PC-3 (cell line): ENCODE data around the gene C1orf115. TPM values are rescaled to one million over a fixed set of nuclear protein-coding genes. Genes with fewer than 3 reads are reported as not detected.

ENCODE experiments used
- ATAC-seq: fragments of 200-7000 bp; cut with Tn5 transposase; 2 replicates; pipeline ENCODE4 v1.9.1; 2020; ENCODE audit warnings: mild to moderate bottlenecking, moderate library complexity
- BruUV-seq: library from RNA; stranded (reverse); fragments of 400-500 nt; replicated peaks from 2 replicates; lab custom pipeline; 2021; lab: Mats Ljungman, UMichigan
- CTCF ChIA-PET: fragments of 300-600 bp; sonication (Branson Sonifier 250); formaldehyde crosslinking; loops from one replicate; lab custom pipeline; 2022; ENCODE audit warnings: antibody characterized with exemption; lab: Charles Lee
- POLR2A ChIA-PET: fragments of 300-600 bp; sonication (Branson Sonifier 250); formaldehyde crosslinking; loops from one replicate; lab custom pipeline; 2022; ENCODE audit warnings: antibody characterized with exemption; ENCODE audit not compliant: unreplicated experiment; lab: Charles Lee
- DNase-seq: peaks from one replicate; pipeline ENCODE4 v3.0.0-alpha.2; 2015
- H2AFZ ChIP-seq: fragments of 300-600 bp; sonication (generic); 2 replicates; pipeline ENCODE4 v1.6.0; 2016; ENCODE audit warnings: antibody characterized with exemption, low read length
- H3F3A ChIP-seq: fragments of 300-600 bp; sonication (generic); one replicate; pipeline ENCODE4 v1.6.0; 2017; ENCODE audit warnings: antibody characterized with exemption, low read length, control low read depth, mild to moderate bottlenecking; ENCODE audit not compliant: unreplicated experiment
- H3K27ac ChIP-seq: fragments of 300-600 bp; sonication (generic); 2 replicates; pipeline ENCODE4 v1.5.1; 2016; ENCODE audit warnings: mild to moderate bottlenecking, low read length
- H3K27me3 ChIP-seq: fragments of 300-600 bp; sonication (generic); 2 replicates; pipeline ENCODE4 v1.6.1; 2016; ENCODE audit warnings: low read length, mixed read lengths
- H3K36me3 ChIP-seq: fragments of 300-600 bp; sonication (generic); 2 replicates; pipeline ENCODE4 v1.6.1; 2016; ENCODE audit warnings: low read depth, mixed run types, low read length, mixed read lengths
- H3K4me1 ChIP-seq: fragments of 300-600 bp; sonication (generic); 2 replicates; pipeline ENCODE4 v1.5.1; 2016; ENCODE audit warnings: low read length; ENCODE audit not compliant: insufficient read depth
- H3K4me2 ChIP-seq: fragments of 300-600 bp; sonication (generic); 2 replicates; pipeline ENCODE4 v1.6.0; 2016; ENCODE audit warnings: low read length
- H3K4me3 ChIP-seq: fragments of 300-600 bp; sonication (generic); 2 replicates; pipeline ENCODE4 v1.5.1; 2016; ENCODE audit warnings: mild to moderate bottlenecking, low read length, mixed read lengths
- H3K79me2 ChIP-seq: fragments of 300-600 bp; sonication (generic); 2 replicates; pipeline ENCODE4 v1.6.1; 2017; ENCODE audit warnings: low read length, mixed read lengths
- H3K9ac ChIP-seq: fragments of 300-600 bp; sonication (generic); 2 replicates; pipeline ENCODE4 v1.6.0; 2016; ENCODE audit warnings: mild to moderate bottlenecking, low read length
- H3K9me2 ChIP-seq: fragments of 300-600 bp; sonication (generic); replicated peaks from 2 replicates; pipeline ENCODE4 v1.6.1; 2016; ENCODE audit warnings: mixed run types, low read length, mixed read lengths
- H3K9me3 ChIP-seq: fragments of 300-600 bp; sonication (generic); 2 replicates; pipeline ENCODE4 v1.6.1; 2016; ENCODE audit warnings: low read length, mixed read lengths
- H4K20me1 ChIP-seq: fragments of 300-600 bp; sonication (generic); 2 replicates; pipeline ENCODE4 v1.6.1; 2016; ENCODE audit warnings: low read length, mixed read lengths
- EZH2 ChIP-seq: fragments of 300-600 bp; sonication (generic); IDR thresholded peaks from one replicate; pipeline ENCODE4 v1.6.1; 2017; ENCODE audit warnings: antibody characterized with exemption, mild to moderate bottlenecking, low read length; ENCODE audit not compliant: unreplicated experiment
- EZH2phosphoT487 ChIP-seq: fragments of 300-600 bp; sonication (generic); IDR thresholded peaks from 2 replicates; pipeline ENCODE4 v1.6.1; 2018; ENCODE audit warnings: mild to moderate bottlenecking, antibody characterized with exemption, low read length, borderline replicate concordance
- intact Hi-C: fragments of 100-400 bp; cut with micrococcal nuclease; formaldehyde crosslinking; loops from 2 replicates; pipeline ENCODE4 v1.9.0; 2023
- total RNA-seq: library from RNA; depleted of rRNA; stranded (reverse); fragments of >200 nt; gene quantifications from 2 replicates; pipeline ENCODE4 v1.2.3, GENCODE V29; 2014
- TF ChIP-seq, protein P1 (sequence below): fragments of 300-600 bp; sonication (generic); conservative IDR thresholded peaks from 2 replicates; pipeline ENCODE4 v1.5.1; 2017; ENCODE audit warnings: antibody characterized with exemption, low read depth, mild to moderate bottlenecking, low read length

Gene C1orf115
- total RNA-seq, 1 experiment from 2014 or later = 5.9 TPM

DNA sequence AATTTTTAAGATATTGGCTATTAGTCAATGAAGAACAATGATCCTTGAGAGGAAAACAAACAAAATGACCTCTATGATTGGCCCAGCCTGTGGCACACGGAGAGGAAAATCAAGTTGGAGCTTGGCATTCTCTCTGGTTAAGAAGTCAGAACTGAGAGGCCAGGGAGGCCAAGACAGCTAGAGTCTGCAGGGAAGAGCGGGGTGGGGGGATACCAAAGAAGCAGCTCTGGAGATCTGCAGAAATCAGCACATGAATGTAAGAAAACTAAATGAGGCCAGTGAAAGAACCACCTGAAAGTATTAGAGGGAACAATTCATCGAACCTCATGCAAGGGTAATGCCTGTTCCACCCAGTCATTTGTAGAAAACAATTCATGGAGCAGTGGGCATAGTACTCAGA, 23.8 kb upstream of the C1orf115 start:
- Histone ChIP-seq H4K20me1 (no peaks in the 10 kb centered on the region), H3K4me3 (no peak overlapping the region), H3K9me2 (no peaks in the 10 kb centered on the region), H3K79me2 (no peaks in the 10 kb centered on the region), H3K27ac (no peak overlapping the region), H3K36me3 (no peaks in the 10 kb centered on the region), H3K9me3 (no peaks in the 10 kb centered on the region), H3K4me2 (no peak overlapping the region), H2AFZ (no peak overlapping the region), H3F3A (no peaks in the 10 kb centered on the region), H3K4me1 (no peaks in the 10 kb centered on the region), H3K27me3 (peaks cover 50% of the 10 kb centered on the region), H3K9ac (no peak overlapping the region)
- intact Hi-C loops = no loop called here
- TF ChIP-seq EZH2 = no peak
- no peak for TF ChIP-seq EZH2phosphoT487
- TF ChIP-seq, protein P1, sequence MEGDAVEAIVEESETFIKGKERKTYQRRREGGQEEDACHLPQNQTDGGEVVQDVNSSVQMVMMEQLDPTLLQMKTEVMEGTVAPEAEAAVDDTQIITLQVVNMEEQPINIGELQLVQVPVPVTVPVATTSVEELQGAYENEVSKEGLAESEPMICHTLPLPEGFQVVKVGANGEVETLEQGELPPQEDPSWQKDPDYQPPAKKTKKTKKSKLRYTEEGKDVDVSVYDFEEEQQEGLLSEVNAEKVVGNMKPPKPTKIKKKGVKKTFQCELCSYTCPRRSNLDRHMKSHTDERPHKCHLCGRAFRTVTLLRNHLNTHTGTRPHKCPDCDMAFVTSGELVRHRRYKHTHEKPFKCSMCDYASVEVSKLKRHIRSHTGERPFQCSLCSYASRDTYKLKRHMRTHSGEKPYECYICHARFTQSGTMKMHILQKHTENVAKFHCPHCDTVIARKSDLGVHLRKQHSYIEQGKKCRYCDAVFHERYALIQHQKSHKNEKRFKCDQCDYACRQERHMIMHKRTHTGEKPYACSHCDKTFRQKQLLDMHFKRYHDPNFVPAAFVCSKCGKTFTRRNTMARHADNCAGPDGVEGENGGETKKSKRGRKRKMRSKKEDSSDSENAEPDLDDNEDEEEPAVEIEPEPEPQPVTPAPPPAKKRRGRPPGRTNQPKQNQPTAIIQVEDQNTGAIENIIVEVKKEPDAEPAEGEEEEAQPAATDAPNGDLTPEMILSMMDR = no peak
- CTCF ChIA-PET = no interaction called here
- ATAC-seq = no peak
- POLR2A ChIA-PET = no interaction called here
- DNase-seq = no peak
- no TSS peak for BruUV-seq

DNA sequence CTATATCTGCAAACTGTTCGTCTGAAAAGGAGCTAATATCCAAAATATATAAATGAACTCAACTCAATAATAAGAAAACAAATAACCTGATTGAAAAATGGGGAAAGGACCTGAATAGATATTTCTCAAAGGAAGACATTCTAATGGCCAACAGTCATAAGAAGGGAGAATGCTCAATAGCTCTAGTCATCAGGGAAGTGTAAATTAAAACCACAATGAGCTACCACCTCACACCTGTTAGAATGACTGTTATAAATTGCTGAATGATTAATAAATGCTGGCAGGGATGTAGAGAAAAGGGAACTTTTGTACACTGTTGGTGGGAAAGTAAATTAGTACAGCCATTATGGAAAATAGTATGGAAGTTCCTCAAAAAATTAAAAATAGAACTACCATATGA, 21.2 kb upstream of the C1orf115 start:
- no peaks in the 10 kb centered on the region for H3K79me2 ChIP-seq
- H3K4me2 ChIP-seq = no peak overlapping the region
- TF ChIP-seq, protein P1 = no peak
- no peak for TF ChIP-seq EZH2phosphoT487
- no peak overlapping the region for H3K9ac ChIP-seq
- ChIA-PET POLR2A (no interaction called here), CTCF (no interaction called here)
- peaks cover 34% of the 10 kb centered on the region for H3K27me3 ChIP-seq
- no peaks in the 10 kb centered on the region for H3K9me3 ChIP-seq
- ATAC-seq (no peak), DNase-seq (no peak)
- no peaks in the 10 kb centered on the region for H4K20me1 ChIP-seq
- intact Hi-C loops = no loop called here
- H3K9me2 ChIP-seq = no peaks in the 10 kb centered on the region
- no peak overlapping the region for H2AFZ ChIP-seq
- H3K36me3 ChIP-seq = no peaks in the 10 kb centered on the region
- no peaks in the 10 kb centered on the region for H3F3A ChIP-seq
- no peaks in the 10 kb centered on the region for H3K4me1 ChIP-seq
- BruUV-seq = no TSS peak
- no peak overlapping the region for H3K27ac ChIP-seq
- no peak overlapping the region for H3K4me3 ChIP-seq

- BruUV-seq = no TSS peak
- ATAC-seq (no peak), DNase-seq (no peak)
- Histone ChIP-seq H3K4me1 (no peaks in the 10 kb centered on the region), H3K4me2 (no peak overlapping the region), H3K79me2 (no peaks in the 10 kb centered on the region), H3K27me3 (peaks cover 31% of the 10 kb centered on the region), H3K9ac (no peak overlapping the region), H2AFZ (no peak overlapping the region), H4K20me1 (no peaks in the 10 kb centered on the region), H3K4me3 (no peak overlapping the region), H3K9me3 (no peaks in the 10 kb centered on the region), H3K9me2 (no peaks in the 10 kb centered on the region), H3K36me3 (no peaks in the 10 kb centered on the region), H3K27ac (no peak overlapping the region), H3F3A (no peaks in the 10 kb centered on the region)
- CTCF ChIA-PET = no interaction called here
- intact Hi-C loops = no loop called here
- TF ChIP-seq EZH2 (no peak), EZH2phosphoT487 (no peak)
- TF ChIP-seq, protein P1 = no peak
- POLR2A ChIA-PET = no interaction called here
Measured at GRCh38 chr1:220670365-220670764, 19.8 kb upstream of the C1orf115 start.
